Measurements from ENCODE around the gene CWC25. TPM values are rescaled to one million over a fixed set of nuclear protein-coding genes. Genes with fewer than 3 reads are reported as not detected.
A peak's percentile ranks its signal among the peaks of the same experiment; 100 is the strongest.

CWC25 gene
- total and polyA plus RNA-seq, 7 donors = 11.3 to 32.4 (median 16.4) TPM

GRCh38 chr17:38777641-38778250 lies 47.4 kb downstream of the CWC25 start:
- Histone ChIP-seq H3K4me1 (no peaks in the 10 kb centered on the region), H3K36me3 (peaks cover 54 to 100% (median 88%) of the 10 kb centered on the region in 4 donors), H3K27ac (no peak overlapping the region), H3K9me3 (no peaks in the 10 kb centered on the region), H3K27me3 (no peaks in the 10 kb centered on the region), H3K4me3 (no peak overlapping the region)
- TF ChIP-seq POLR2AphosphoS5 (IDR thresholded peaks at IDR 0.05) = no peak
- no peak for TF ChIP-seq EP300 (IDR thresholded peaks at IDR 0.05)
- TF ChIP-seq, protein P1, sequence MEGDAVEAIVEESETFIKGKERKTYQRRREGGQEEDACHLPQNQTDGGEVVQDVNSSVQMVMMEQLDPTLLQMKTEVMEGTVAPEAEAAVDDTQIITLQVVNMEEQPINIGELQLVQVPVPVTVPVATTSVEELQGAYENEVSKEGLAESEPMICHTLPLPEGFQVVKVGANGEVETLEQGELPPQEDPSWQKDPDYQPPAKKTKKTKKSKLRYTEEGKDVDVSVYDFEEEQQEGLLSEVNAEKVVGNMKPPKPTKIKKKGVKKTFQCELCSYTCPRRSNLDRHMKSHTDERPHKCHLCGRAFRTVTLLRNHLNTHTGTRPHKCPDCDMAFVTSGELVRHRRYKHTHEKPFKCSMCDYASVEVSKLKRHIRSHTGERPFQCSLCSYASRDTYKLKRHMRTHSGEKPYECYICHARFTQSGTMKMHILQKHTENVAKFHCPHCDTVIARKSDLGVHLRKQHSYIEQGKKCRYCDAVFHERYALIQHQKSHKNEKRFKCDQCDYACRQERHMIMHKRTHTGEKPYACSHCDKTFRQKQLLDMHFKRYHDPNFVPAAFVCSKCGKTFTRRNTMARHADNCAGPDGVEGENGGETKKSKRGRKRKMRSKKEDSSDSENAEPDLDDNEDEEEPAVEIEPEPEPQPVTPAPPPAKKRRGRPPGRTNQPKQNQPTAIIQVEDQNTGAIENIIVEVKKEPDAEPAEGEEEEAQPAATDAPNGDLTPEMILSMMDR (IDR thresholded peaks at IDR 0.05) = no peak
- no peak for TF ChIP-seq POLR2A (IDR thresholded peaks at IDR 0.05)
- DNase-seq = no peak
- 78 to 83% methylated on average over 7 of the region's 7 CpGs for WGBS, 2 donors
- intact Hi-C loops (cut with DNase I) = no loop called here

GRCh38 chr17:38773258-38773657 lies 51.9 kb downstream of the CWC25 start:
- H3K4me3 ChIP-seq = no peak overlapping the region
- no peaks in the 10 kb centered on the region for H3K27me3 ChIP-seq
- no peak for DNase-seq
- H3K27ac ChIP-seq = no peak overlapping the region
- H3K36me3 ChIP-seq = peaks cover 37 to 99% (median 74%) of the 10 kb centered on the region in 4 donors
- TF ChIP-seq EP300 (IDR thresholded peaks at IDR 0.05) = no peak
- TF ChIP-seq POLR2A (IDR thresholded peaks at IDR 0.05) = no peak
- no peak for TF ChIP-seq POLR2AphosphoS5 (IDR thresholded peaks at IDR 0.05)
- TF ChIP-seq, protein P1 (IDR thresholded peaks at IDR 0.05) = no peak
- peaks cover 0 to 5% (median 0%) of the 10 kb centered on the region in 4 donors for H3K4me1 ChIP-seq
- H3K9me3 ChIP-seq = no peaks in the 10 kb centered on the region
- intact Hi-C loops (cut with DNase I) = no loop called here

GRCh38 chr17:38768417-38768816 lies 56.7 kb downstream of the CWC25 start:
- peaks cover 20 to 99% (median 41%) of the 10 kb centered on the region in 4 donors for H3K36me3 ChIP-seq
- no peak for TF ChIP-seq EP300 (IDR thresholded peaks at IDR 0.05)
- no peak for TF ChIP-seq POLR2AphosphoS5 (IDR thresholded peaks at IDR 0.05)
- intact Hi-C loops (cut with DNase I) = no loop called here

GRCh38 chr17:38766341-38766740 lies 58.8 kb downstream of the CWC25 start:
- H3K27ac ChIP-seq = no peak overlapping the region
- H3K27me3 ChIP-seq = no peaks in the 10 kb centered on the region
- intact Hi-C loops (cut with DNase I) = no loop called here
- DNase-seq = no peak
- H3K36me3 ChIP-seq = peaks cover 25 to 99% (median 40%) of the 10 kb centered on the region in 4 donors
- no peaks in the 10 kb centered on the region for H3K9me3 ChIP-seq
- H3K4me3 ChIP-seq = no peak overlapping the region
- TF ChIP-seq, protein P1 (IDR thresholded peaks at IDR 0.05) = no peak
- no peak for TF ChIP-seq EP300 (IDR thresholded peaks at IDR 0.05)
- TF ChIP-seq POLR2AphosphoS5 (IDR thresholded peaks at IDR 0.05) = no peak
- no peak for TF ChIP-seq POLR2A (IDR thresholded peaks at IDR 0.05)
- H3K4me1 ChIP-seq = peaks cover 0 to 10% (median 0%) of the 10 kb centered on the region in 4 donors
- WGBS, 2 donors = 94 to 95% methylated on average over 5 of the region's 5 CpGs

More at GRCh38 chr17:38768417-38768816, 56.7 kb downstream of the CWC25 start:
- peaks cover 0 to 10% (median 0%) of the 10 kb centered on the region in 4 donors for H3K4me1 ChIP-seq
- no peaks in the 10 kb centered on the region for H3K27me3 ChIP-seq
- no peaks in the 10 kb centered on the region for H3K9me3 ChIP-seq
- no peak for DNase-seq
- no peak overlapping the region for H3K4me3 ChIP-seq
- WGBS, 2 donors = 55 to 72% methylated on average over 6 of the region's 6 CpGs
- peak overlapping the region in 1 of 4 donors; percentile 49 for H3K27ac ChIP-seq

DNA sequence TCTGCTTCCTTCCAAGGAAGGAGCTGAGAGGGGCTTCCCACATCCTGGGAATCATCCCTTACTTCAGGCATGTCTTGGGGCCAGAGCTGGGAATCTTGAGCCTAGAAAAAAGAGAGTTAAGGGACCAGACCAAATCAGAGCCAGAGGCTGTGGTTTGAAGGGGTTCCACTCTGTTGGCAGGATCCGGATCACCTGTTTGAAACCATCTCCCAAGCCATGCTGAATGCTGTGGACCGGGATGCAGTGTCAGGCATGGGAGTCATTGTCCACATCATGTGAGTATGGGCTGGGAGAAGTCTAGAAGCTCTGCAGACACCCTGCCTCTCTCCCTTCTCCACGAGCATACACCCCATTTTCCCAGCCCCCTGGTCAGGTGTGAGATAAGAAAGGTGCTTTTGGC lies 62.9 kb downstream of the CWC25 start:
- intact Hi-C loops (cut with DNase I) = no loop called here
- Histone ChIP-seq H3K4me1 (no peaks in the 10 kb centered on the region), H3K36me3 (peaks cover 37 to 100% (median 45%) of the 10 kb centered on the region in 4 donors), H3K27me3 (no peaks in the 10 kb centered on the region), H3K9me3 (no peaks in the 10 kb centered on the region), H3K4me3 (no peak overlapping the region), H3K27ac (no peak overlapping the region)
- DNase-seq = no peak
- 76 to 91% methylated on average over 3 of the region's 3 CpGs for WGBS, 2 donors
- no peak for TF ChIP-seq POLR2AphosphoS5 (IDR thresholded peaks at IDR 0.05)
- no peak for TF ChIP-seq POLR2A (IDR thresholded peaks at IDR 0.05)
- TF ChIP-seq, protein P1 (IDR thresholded peaks at IDR 0.05) = no peak
- TF ChIP-seq EP300 (IDR thresholded peaks at IDR 0.05) = no peak
